K562 (cell line): Measurements from ENCODE around the gene ANK3. TPM values are rescaled to one million over a fixed set of nuclear protein-coding genes. Genes with fewer than 3 reads are reported as not detected.
A peak's percentile ranks its signal among the peaks of the same experiment; 100 is the strongest.

Source experiments
- ATF3 ChIP-seq, 2 experiments: fragments of 450-650 bp in 1 of 2; sonication (generic) in 1 of 2; formaldehyde crosslinking in 1 of 2; IDR thresholded peaks in 1 of 2; conservative IDR thresholded peaks in 1 of 2; 2 replicates each; pipeline versions ENCODE4 v1.6.1 to v1.8.1; 2016 to 2023; ENCODE audit warnings: mild to moderate bottlenecking in 2 of 2, moderate library complexity in 2 of 2, inconsistent platforms in 1 of 2, missing genetic modification reagents in 1 of 2
- CBX5 ChIP-seq: IDR thresholded peaks from 2 replicates; pipeline ENCODE4 v1.6.1; 2014; ENCODE audit warnings: low read depth, borderline replicate concordance
- CHD1 ChIP-seq: fragments of 200-600 bp; sonication (generic); IDR thresholded peaks from one replicate; pipeline ENCODE4 v1.6.1; 2012; ENCODE audit warnings: mild to moderate bottlenecking, moderate library complexity, low read length, inconsistent platforms
- DMBX1 ChIP-seq: fragments of 250-450 bp; sonication (Bioruptor Pico); IDR thresholded peaks from 2 replicates; pipeline ENCODE4 v1.8.0; 2022; ENCODE audit warnings: inconsistent platforms, mild to moderate bottlenecking, moderate library complexity, borderline replicate concordance
- ELF4 ChIP-seq: fragments of 450-650 bp; formaldehyde crosslinking; IDR thresholded peaks from 2 replicates; pipeline ENCODE4 v1.4.0; 2022; ENCODE audit warnings: missing genetic modification characterization
- ESRRA ChIP-seq: fragments of 450-650 bp; IDR thresholded peaks from 2 replicates; pipeline ENCODE4 v1.6.1; 2014; ENCODE audit warnings: low read depth, mild to moderate bottlenecking, moderate library complexity, borderline replicate concordance
- FOXJ3 ChIP-seq: sonication (generic); formaldehyde crosslinking; IDR thresholded peaks from 2 replicates; pipeline ENCODE4 v1.4.0; 2020; ENCODE audit warnings: mild to moderate bottlenecking, missing genetic modification reagents
- KDM1A ChIP-seq, 2 experiments: fragments of 450-650 bp; IDR thresholded peaks; 2 replicates each; pipeline ENCODE4 v1.6.1; 2016; ENCODE audit warnings: mild to moderate bottlenecking in 2 of 2
- MBD2 ChIP-seq: sonication (generic); IDR thresholded peaks from 2 replicates; pipeline ENCODE4 v1.6.1; 2016; ENCODE audit warnings: low read depth, borderline replicate concordance
- VEZF1 ChIP-seq: fragments of 200-800 bp; sonication (Bioruptor generic); IDR thresholded peaks from 2 replicates; pipeline ENCODE4 v1.6.1; 2017; ENCODE audit warnings: missing genetic modification characterization, missing compliant biosample characterization
- ZBTB8A ChIP-seq: fragments of 450-650 bp; IDR thresholded peaks from 2 replicates; pipeline ENCODE4 v1.6.1; 2018; ENCODE audit warnings: mild to moderate bottlenecking, moderate library complexity; ENCODE audit not compliant: partially characterized antibody
- polyA plus RNA-seq, 8 experiments: library from polyadenylated mRNA; depleted of rRNA in 4 of 8; stranded (reverse) in 5 of 8; unstranded in 3 of 8; fragments of >200 nt; fragmentation: Nextera tagmentation in 2 of 8; fragmentation: Illumina TruSeq in 1 of 8; extraction: Ambion mirVana in 2 of 8; extraction: Trizol in 1 of 8; gene quantifications; 2 replicates each; pipeline versions ENCODE4 v1.2.1 to v1.2.3, GENCODE V29; 2011 to 2014; ENCODE audit warnings: inconsistent platforms in 1 of 8, missing spikeins in 1 of 8
- total RNA-seq, 7 experiments: library from RNA; depleted of rRNA in 6 of 7; stranded (reverse); fragments of >200 nt in 6 of 7; fragmentation: Illumina TruSeq in 2 of 7; extraction: Trizol in 2 of 7; gene quantifications; 2 replicates each; pipeline versions ENCODE4 v1.2.1 to v1.2.3, GENCODE V29; 2011 to 2021; ENCODE audit warnings: low replicate concordance in 1 of 7
- TF ChIP-seq, protein P1 (sequence below), 2 experiments: fragments of 450-650 bp; IDR thresholded peaks; 2 replicates each; pipeline ENCODE4 v1.6.1; 2016; ENCODE audit warnings: mild to moderate bottlenecking in 2 of 2, borderline replicate concordance in 1 of 2, low read depth in 1 of 2, moderate library complexity in 1 of 2

ANK3 gene
- total and polyA plus RNA-seq, 9 of the 15 experiments (the other 6 are each of a cell fraction or from before 2014, with no cell fraction given), result 10.0 to 32.3 (median 17.9) TPM

DNA sequence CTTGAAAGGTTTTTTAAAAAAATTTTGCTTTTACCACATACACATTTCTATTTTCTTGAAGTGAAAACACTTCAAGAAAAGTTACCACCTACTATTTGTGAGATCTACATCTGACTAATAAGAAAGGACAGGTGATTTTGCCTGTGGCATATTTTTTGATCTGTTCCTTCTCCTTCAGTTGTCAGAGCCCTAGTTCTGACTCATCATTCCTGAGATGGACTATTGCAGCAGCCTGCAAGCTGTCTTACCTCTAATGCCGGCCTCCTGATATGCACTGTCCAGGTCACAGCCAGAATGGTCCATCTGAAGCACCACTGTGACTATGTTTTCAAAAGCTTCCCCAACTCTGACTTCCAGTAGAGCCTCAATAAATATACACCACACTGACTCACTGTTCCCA lies 28.2 kb upstream of the ANK3 start (continued):
- TF ChIP-seq, protein P1, sequence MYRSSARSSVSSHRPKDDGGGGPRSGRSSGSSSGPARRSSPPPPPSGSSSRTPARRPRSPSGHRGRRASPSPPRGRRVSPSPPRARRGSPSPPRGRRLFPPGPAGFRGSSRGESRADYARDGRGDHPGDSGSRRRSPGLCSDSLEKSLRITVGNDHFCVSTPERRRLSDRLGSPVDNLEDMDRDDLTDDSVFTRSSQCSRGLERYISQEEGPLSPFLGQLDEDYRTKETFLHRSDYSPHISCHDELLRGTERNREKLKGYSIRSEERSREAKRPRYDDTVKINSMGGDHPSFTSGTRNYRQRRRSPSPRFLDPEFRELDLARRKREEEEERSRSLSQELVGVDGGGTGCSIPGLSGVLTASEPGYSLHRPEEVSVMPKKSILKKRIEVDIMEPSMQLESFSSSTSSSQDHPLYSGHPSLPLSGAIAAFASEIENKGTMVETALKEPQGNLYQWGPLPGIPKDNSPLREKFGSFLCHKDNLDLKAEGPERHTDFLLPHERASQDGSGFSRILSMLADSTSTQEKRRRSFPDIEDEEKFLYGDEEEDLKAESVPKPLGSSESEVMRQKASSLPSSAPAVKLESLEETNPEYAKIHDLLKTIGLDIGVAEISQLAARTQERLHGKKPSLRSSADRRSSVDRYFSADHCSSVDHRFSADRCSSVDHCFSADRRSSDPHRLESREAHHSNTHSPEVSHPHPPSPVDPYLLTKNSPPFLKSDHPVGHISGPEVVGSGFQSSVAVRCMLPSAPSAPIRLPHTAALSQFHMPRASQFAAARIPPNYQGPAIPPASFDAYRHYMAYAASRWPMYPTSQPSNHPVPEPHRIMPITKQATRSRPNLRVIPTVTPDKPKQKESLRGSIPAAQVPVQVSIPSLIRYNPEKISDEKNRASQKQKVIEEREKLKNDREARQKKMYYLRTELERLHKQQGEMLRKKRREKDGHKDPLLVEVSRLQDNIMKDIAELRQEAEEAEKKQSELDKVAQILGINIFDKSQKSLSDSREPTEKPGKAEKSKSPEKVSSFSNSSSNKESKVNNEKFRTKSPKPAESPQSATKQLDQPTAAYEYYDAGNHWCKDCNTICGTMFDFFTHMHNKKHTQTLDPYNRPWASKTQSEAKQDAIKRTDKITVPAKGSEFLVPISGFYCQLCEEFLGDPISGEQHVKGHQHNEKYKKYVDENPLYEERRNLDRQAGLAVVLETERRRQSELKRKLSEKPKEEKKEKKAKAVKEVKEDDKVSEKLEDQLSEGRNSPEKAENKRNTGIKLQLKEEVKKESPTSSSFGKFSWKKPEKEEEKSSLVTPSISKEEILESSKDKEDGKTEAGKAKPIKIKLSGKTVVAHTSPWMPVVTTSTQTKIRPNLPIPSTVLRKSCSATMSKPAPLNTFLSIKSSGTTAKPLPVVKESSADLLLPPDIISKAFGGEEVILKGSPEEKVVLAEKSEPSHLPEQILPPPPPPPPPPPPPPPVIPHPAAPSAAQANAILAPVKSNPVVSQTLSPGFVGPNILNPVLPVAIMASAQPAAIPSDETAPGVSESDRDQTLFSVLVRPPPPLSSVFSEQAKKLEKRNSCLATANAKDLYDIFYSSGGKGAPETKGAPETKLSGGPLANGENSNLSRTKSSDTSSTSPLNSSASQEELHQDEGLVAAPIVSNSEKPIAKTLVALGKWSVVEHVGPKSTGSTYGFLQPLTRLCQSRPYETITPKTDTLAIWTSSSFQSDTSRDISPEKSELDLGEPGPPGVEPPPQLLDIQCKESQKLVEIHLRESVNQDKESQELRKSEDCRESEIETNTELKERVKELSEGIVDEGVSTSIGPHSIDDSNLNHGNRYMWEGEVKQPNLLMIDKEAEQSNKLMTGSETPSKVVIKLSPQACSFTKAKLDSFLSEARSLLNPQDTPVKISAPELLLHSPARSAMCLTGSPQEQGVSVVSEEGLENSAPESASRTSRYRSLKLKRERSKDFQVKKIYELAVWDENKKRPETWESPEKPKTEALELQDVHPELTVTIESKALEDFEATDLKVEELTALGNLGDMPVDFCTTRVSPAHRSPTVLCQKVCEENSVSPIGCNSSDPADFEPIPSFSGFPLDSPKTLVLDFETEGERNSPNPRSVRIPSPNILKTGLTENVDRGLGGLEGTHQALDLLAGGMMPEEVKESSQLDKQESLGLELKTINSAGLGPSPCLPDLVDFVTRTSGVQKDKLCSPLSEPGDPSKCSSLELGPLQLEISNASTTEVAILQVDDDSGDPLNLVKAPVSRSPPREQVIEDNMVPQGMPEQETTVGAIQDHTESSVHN (IDR thresholded peaks at IDR 0.05; ENCODE audit: borderline replicate concordance in 1 of 2, low read depth in 1 of 2), result no peak
- TF ChIP-seq CBX5 (no peak), KDM1A (IDR thresholded peaks at IDR 0.05) (no peak), CHD1 (no peak), ELF4 (no peak), FOXJ3 (CRISPR knock-in tag) (no peak), DMBX1 (CRISPR knock-in tag) (no peak), ZBTB8A (no peak), VEZF1 (no peak), MBD2 (no peak), ATF3 (IDR thresholded peaks at IDR 0.05) (peak; percentile 59; the same call in 1 of the 2 replicates), ATF3 (CRISPR knock-in tag; conservative IDR thresholded peaks at IDR 0.05) (no peak), ESRRA (no peak)
- TF ChIP-seq, all 486 proteins: peak for 4
